Smooth muscle cell (in vitro differentiated cells): ENCODE results near the gene OR52J3. TPM values are rescaled to one million over a fixed set of nuclear protein-coding genes. Genes with fewer than 3 reads are reported as not detected.

Source experiments
- polyA plus RNA-seq: library from polyadenylated mRNA; unstranded; fragments of >200 nt; fragmentation: Nextera tagmentation; extraction: Ambion mirVana; gene quantifications from 2 replicates; pipeline ENCODE4 v1.2.1, GENCODE V29; 2016
- total RNA-seq: library from RNA; depleted of rRNA; stranded (reverse); fragments of >200 nt; gene quantifications from 2 replicates; pipeline ENCODE4 v1.2.3, GENCODE V29; 2014

The OR52J3 gene
- total and polyA plus RNA-seq, 2 experiments from 2014 or later: not detected

Other genes with a start within 250 kb of the OR52J3 start
- gene OR52R1, start 242.1 kb upstream of the OR52J3 start, total RNA-seq: not detected in 2 replicates
- not detected in 2 replicates for gene OR52R1, start 242.1 kb upstream of the OR52J3 start, polyA plus RNA-seq
- not detected in 2 replicates for gene OR51F2, start 225.2 kb upstream of the OR52J3 start, total RNA-seq
- gene OR51F2, start 225.2 kb upstream of the OR52J3 start, polyA plus RNA-seq: not detected in 2 replicates
- not detected in 2 replicates for gene OR51S1, start 197.3 kb upstream of the OR52J3 start, total RNA-seq
- gene OR51S1, start 197.3 kb upstream of the OR52J3 start, polyA plus RNA-seq: not detected in 2 replicates
- gene OR51T1, start 164.6 kb upstream of the OR52J3 start, total RNA-seq: not detected in 2 replicates
- not detected in 2 replicates for gene OR51T1, start 164.6 kb upstream of the OR52J3 start, polyA plus RNA-seq
- not detected in 2 replicates for gene OR51A7, start 142.7 kb upstream of the OR52J3 start, total RNA-seq
- not detected in 2 replicates for gene OR51A7, start 142.7 kb upstream of the OR52J3 start, polyA plus RNA-seq
- gene OR51G2, start 127.2 kb upstream of the OR52J3 start, total RNA-seq: not detected in 2 replicates
- not detected in 2 replicates for gene OR51G2, start 127.2 kb upstream of the OR52J3 start, polyA plus RNA-seq
- not detected in 2 replicates for gene OR51G1, start 122.2 kb upstream of the OR52J3 start, total RNA-seq
- gene OR51G1, start 122.2 kb upstream of the OR52J3 start, polyA plus RNA-seq: not detected in 2 replicates
- gene OR51A4, start 98.9 kb upstream of the OR52J3 start, total RNA-seq: not detected in 2 replicates
- gene OR51A4, start 98.9 kb upstream of the OR52J3 start, polyA plus RNA-seq: not detected in 2 replicates
- not detected in 2 replicates for gene OR51A2, start 90.8 kb upstream of the OR52J3 start, total RNA-seq
- not detected in 2 replicates for gene OR51A2, start 90.8 kb upstream of the OR52J3 start, polyA plus RNA-seq
- not detected in 2 replicates for gene OR51L1, start 51.7 kb upstream of the OR52J3 start, total RNA-seq
- gene OR51L1, start 51.7 kb upstream of the OR52J3 start, polyA plus RNA-seq: not detected in 2 replicates
- not detected in 2 replicates for gene OR52E2, start 13.1 kb downstream of the OR52J3 start, total RNA-seq
- gene OR52E2, start 13.1 kb downstream of the OR52J3 start, polyA plus RNA-seq: not detected in 2 replicates
- not detected in 2 replicates for gene OR52E1, start 23.0 kb downstream of the OR52J3 start, total RNA-seq
- not detected in 2 replicates for gene OR52E1, start 23.0 kb downstream of the OR52J3 start, polyA plus RNA-seq
- not detected in 2 replicates for gene OR52A5, start 91.8 kb downstream of the OR52J3 start, total RNA-seq
- not detected in 2 replicates for gene OR52A5, start 91.8 kb downstream of the OR52J3 start, polyA plus RNA-seq
- gene OR52A1, start 108.2 kb downstream of the OR52J3 start, total RNA-seq: not detected in 2 replicates
- not detected in 2 replicates for gene OR52A1, start 108.2 kb downstream of the OR52J3 start, polyA plus RNA-seq
- gene OR51V1, start 154.2 kb downstream of the OR52J3 start, total RNA-seq: not detected in 2 replicates
- not detected in 2 replicates for gene OR51V1, start 154.2 kb downstream of the OR52J3 start, polyA plus RNA-seq
- not detected in 2 replicates for gene HBB, start 180.5 kb downstream of the OR52J3 start, total RNA-seq
- not detected in 2 replicates for gene HBB, start 180.5 kb downstream of the OR52J3 start, polyA plus RNA-seq
- not detected in 2 replicates for gene HBD, start 188.0 kb downstream of the OR52J3 start, total RNA-seq
- gene HBD, start 188.0 kb downstream of the OR52J3 start, polyA plus RNA-seq: not detected in 2 replicates
- gene HBG1, start 203.3 kb downstream of the OR52J3 start, total RNA-seq: not detected in 2 replicates
- gene HBG1, start 203.3 kb downstream of the OR52J3 start, polyA plus RNA-seq: not detected in 2 replicates
- gene HBG2, start 208.3 kb downstream of the OR52J3 start, total RNA-seq: 0.49 TPM in 1 of 2 replicates, not detected in the other
- not detected in 2 replicates for gene HBG2, start 208.3 kb downstream of the OR52J3 start, polyA plus RNA-seq
- gene HBE1, start 223.4 kb downstream of the OR52J3 start, total RNA-seq: not detected in 2 replicates
- gene HBE1, start 223.4 kb downstream of the OR52J3 start, polyA plus RNA-seq: 0.73 TPM in 1 of 2 replicates, not detected in the other